Activated CD4-positive, alpha-beta T cell treated with anti-CD3 and anti-CD28 coated beads, Interleukin-2, amount 50 U/mL, for 24 hours (primary cell): ENCODE results near the gene LCTL.

Experiments used
- DNase-seq, 2 donors: peaks; one replicate each; pipeline ENCODE4 v3.0.0-alpha.2; 2020; ENCODE audit warnings: low read depth in 1 of 2, low spot score in 1 of 2

Gene LCTL

GRCh38 chr15:66565741-66566144 lies at the start of gene LCTL:
Gene LCTL (minus strand): TSS chr15:66565998. CDS start chr15:66565365, 633 bp downstream.
- no peak for DNase-seq

GRCh38 chr15:66614951-66615760 lies 49.4 kb upstream of the LCTL start:
- no peak for DNase-seq

- no peak for DNase-seq
Measured at GRCh38 chr15:66614456-66614855, 48.7 kb upstream of the LCTL start.

- DNase-seq, result no peak
Measured at GRCh38 chr15:66613743-66614142, 47.9 kb upstream of the LCTL start.

DNA sequence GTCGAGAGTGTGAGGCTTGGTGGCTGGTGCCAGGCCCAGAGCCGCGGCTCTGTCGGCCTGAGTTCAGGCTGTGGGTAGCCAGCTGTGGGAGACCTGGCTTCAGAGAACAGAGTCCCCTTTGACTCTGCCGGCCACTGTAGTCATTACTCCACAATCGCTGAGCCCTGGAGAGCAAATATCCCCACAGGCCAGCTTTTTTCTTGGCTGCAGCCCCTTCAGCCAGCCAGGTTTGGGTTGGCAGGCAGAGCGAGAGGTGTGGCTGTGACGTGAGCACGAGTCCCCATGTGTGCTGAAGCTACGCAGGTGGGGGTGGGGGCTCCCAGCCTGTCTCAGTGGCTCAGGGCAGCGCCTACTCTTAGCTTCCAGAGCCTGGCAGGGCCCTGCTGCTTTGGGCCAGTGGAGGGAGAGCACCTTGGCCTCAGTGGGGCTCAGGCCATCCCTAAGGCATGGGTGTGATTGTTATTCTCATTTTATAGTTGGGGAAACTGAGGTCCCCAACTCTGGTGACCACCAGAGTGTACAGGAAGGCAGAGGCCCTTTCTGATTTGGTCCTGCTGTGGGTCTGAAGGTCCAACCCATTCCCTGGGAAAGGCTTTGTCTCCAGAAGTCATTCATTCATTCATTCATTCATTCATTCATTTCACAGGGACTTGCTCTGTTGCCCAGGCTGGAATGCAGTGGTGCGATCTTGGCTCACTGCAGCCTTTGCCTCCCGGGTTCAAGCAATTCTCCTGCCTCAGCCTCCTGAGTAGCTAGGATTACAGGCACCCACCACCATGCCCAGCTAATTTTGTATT lies 45.7 kb upstream of the LCTL start:
- no peak for DNase-seq

- DNase-seq, result no peak
Measured at GRCh38 chr15:66609876-66610275, 44.1 kb upstream of the LCTL start.

DNA sequence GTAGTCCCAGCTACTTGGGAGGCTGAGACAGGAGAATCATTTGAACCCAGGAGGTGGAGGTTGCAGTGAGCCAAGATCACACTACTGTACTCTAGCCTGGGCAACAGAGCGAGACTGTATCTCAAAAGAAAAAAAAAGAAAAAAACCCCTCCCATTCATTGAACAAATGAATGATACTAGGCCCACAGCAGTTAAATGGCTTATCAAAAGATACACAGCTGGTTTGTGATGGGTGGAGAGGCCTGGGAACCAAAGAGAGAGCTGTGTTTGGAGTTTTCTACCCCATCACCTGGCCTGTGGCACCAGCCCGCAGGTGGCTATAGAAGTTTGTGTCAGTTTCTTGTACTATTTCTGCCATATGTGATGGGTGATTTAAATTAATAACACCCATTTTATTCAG lies 43.1 kb upstream of the LCTL start:
- DNase-seq, result no peak

- no peak for DNase-seq
Measured at GRCh38 chr15:66608159-66608558, 42.4 kb upstream of the LCTL start.

DNA sequence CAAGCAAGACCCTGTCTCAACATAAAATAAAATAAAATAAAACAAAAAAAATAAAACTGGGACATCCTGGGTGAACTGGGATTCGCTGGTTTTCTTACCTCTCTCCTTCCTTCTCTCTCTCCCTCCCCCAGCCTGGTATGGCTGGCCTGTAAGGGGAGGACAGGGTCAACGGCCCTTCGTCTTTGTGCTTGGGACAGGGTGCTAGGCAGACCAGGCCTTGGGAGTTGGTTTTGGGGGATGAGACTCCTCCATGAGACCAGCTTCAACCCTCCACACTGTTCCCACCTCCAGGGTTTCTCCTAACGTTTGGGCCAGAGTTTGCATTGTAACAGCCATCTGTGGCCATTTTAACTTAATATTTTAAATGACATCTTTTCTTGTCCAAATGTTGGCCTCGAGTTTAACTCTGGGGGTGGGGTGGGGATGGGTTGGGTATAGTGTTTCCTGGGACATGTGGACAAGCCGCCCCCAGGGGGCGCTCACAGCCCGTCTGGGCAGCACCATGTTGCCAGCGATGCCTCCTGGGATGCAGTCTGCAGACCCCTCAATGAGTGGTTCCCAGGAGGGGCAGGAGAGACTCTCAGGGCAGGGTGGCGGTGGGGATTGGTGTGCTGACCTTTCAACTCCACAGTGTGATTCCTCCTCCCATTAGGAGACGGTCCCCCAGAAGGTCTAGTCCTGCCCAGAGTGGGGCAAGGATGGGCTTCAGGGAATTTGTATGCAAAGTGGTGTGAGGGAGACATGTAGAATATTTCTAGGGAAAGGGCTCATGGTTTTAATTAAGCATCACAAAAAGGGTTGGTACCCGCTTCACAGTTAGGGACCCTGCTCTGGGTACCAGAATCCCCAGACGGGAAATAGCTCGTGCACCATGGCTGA lies 37.7 kb upstream of the LCTL start:
- DNase-seq, result peak; percentile 29 to 39

DNA sequence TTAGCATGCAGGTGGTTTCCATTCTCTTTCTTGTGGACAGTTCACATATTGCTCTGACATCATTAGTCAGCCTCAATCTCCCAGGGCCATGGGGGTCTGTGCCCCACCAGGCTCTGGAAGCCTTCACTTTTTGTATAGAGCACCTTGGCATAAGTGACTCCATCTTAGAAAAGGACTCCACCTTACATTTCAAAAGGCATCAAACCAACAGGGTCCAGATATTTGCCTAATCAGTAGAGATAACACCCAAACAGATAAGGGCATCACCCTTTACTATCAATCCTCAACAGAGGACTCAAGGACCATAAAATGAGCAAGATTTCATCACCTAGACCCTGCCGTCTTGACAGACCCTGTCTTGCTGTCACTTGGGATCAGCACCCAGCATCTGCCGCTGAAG lies 35.7 kb upstream of the LCTL start:
- no peak for DNase-seq

GRCh38 chr15:66600240-66600627 lies 34.4 kb upstream of the LCTL start:
- DNase-seq, result no peak

DNA sequence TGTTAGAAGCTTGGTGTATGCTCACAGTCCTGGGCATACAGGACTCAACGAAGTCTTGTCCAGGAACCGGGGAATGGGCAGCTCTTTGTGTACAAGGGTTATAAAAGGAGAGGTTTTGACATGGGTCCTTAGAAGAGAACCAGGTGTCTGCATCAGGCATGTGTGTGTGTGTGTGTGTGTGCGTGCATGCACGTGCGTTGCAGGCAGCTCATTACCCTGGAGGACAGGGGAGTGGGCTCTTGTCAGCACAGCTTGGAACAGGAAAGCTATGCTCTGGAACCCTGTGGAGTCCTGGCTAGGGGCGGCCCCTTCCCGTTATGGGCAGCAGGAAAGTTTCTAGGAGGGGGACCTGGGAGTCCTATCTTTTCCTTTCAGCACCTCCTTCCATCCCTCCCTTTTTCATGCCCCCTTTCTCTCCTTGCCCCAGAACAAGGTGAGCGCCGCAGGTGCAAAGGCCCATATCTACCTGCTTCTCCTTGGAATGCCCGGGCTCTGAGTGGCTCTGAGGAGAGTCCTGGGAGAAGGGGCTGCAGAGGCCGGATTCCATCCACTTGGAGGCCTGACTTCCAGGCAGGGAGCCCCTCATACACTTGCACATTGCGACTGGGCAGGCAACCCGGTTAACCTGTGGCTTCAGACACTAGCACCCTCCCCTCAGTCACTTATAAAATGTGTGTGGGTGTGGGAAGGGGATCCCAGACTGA lies 33.9 kb upstream of the LCTL start:
- DNase-seq, result no peak

DNA sequence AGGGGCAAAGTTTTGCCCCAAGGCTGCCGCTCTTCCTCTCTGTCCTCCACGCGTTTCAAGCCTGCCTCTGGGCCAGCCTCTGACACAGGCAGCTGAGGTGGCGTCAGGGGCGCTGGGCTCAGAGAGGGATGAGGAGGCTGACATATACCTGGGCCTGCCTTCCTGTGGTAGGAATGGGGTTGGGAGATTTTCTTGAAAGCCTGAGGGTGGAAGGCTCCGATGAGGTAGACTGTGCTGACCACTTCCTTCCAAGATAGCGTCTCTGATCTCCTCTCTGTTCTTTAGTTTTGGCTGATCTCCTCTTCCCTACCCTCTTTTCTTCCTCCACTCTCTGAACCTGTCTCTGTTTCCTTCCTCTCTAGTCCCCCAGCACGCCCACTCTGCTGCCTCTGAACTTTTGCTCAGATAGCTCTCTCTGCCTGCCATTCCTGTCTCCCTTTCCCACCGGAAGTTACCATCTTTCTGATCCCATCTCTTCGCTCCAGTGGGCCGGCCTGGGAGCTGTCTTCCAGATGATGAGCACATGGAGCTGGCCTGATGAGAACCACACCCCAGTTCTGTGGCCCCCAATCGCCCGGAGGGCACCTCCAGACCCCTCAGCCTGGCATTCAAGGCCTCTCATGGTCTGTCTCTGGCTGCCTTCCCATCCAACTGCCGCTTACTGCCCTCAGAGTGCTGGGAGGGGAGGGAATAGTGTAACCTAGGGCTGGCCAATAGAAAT lies 32.5 kb upstream of the LCTL start:
- no peak for DNase-seq

GRCh38 chr15:66595931-66596545 lies 30.2 kb upstream of the LCTL start:
- DNase-seq, result no peak

DNA sequence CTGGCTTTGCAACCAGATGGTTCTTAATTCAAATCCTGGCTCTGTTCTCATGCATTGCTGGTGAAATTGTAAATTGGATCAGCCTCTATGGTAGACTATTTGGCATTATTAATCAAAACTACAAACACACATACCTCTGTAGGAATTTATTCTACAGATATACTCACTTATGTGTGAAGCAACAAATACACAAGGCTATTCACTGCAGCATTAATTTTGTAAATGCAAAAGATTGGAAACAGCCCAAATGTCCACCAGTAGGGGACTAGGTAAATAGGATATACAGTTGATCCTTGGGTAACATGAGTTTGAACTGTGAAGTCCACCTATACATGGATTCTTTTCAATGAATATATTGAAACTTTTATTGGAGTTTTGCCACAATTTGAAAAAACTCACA lies 29.5 kb upstream of the LCTL start:
- no peak for DNase-seq

DNA sequence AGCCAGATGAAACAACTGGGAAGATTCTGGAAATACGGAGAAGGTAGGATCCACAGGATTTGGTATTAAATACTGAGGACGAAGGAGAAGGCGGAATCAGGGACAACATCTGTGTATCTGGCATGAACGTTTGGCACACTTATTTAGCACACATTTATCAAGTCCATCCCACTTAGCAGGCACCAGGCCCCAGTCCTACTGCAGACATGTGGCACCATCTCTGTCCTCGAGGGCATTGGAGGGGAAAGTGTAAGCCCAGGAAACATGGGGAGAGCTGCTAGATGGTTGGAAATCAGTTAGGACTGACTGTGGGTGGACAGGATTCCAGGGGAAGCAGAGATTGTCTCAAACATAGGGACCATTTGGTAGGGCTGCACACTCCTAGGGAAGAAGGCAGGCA lies 29.0 kb upstream of the LCTL start:
- DNase-seq, result no peak

GRCh38 chr15:66594344-66594743 lies 28.5 kb upstream of the LCTL start:
- no peak for DNase-seq

DNA sequence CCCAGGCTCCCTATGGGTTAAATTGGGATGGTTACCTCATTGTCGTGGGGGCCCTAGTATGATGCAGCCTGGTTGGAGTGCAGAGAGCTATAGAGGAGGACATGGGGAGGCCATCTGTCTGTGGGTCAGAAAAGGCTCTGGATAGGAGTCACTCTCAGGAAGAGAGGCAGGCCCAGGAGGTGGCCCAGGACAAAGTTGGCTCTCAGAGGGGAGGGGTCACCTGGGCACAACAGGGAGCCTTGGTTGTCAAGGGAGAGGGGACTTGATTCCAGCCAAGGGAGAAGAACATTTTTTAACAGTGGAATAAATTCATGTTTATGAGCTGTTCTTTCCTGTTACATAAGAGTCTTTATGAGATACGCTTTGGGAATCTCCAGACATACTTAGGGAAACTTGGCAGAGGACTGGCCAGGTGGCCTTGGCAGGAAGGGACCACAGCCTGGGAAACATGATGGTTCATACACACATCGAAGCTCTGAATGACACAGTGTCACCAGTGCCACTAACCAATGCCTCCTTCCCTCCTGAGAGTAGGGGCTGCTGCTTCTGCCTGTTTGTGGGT lies 27.5 kb upstream of the LCTL start:
- no peak for DNase-seq

- no peak for DNase-seq
Measured at GRCh38 chr15:66592505-66593218, 26.9 kb upstream of the LCTL start.
